Measurements from ENCODE around the gene STIM2.
"Not testable (repeated sequence)": the region's sequence is repeated elsewhere in the genome, so short reads cannot be mapped to it uniquely, and the experiment has no call there.

The STIM2 gene

GRCh38 chr4:27020603-27021002, 160.0 kb downstream of the STIM2 start:
- H3K4me3 ChIP-seq (ENCODE audit: low read length) = no peak overlapping the region
- peaks cover 15% of the 10 kb centered on the region for H3K36me3 ChIP-seq (ENCODE audit: control insufficient read depth, insufficient read depth, low read length, severe bottlenecking)
- H3K4me1 ChIP-seq (ENCODE audit: control insufficient read depth, insufficient read depth, low read length) = no peaks in the 10 kb centered on the region
- H3K9ac ChIP-seq (ENCODE audit: low read length) = no peak overlapping the region
- no peaks in the 10 kb centered on the region for H3K27me3 ChIP-seq (replicated peaks; ENCODE audit: control insufficient read depth, insufficient read depth, low read length)
- H3K9me3 ChIP-seq (ENCODE audit: control insufficient read depth, low read length) = no peaks in the 10 kb centered on the region
- no peak for DNase-seq (ENCODE audit: low read depth)

DNA sequence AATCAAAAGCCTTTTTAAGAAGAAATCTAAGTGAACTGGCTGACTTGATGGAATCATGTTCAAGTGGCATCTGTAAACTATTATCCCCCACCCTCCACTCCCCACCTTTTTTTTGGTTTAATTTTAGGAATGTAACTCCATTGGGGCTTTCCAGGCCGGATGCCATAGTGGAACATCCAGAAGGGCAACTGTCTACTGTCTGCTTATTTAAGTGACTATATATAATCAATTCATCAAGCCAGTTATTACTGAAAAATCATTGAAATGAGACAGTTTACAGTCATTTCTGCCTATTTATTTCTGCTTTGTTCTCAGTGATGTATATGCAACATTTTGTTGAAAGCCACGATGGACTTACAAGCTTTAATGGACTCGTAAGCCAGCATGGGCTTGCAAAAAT, 162.3 kb downstream of the STIM2 start:
- Histone ChIP-seq H3K4me1 (ENCODE audit: control insufficient read depth, insufficient read depth, low read length) (no peaks in the 10 kb centered on the region), H3K36me3 (ENCODE audit: control insufficient read depth, insufficient read depth, low read length, severe bottlenecking) (peaks cover 15% of the 10 kb centered on the region), H3K9me3 (ENCODE audit: control insufficient read depth, low read length) (no peaks in the 10 kb centered on the region), H3K9ac (ENCODE audit: low read length) (no peak overlapping the region), H3K27me3 (replicated peaks; ENCODE audit: control insufficient read depth, insufficient read depth, low read length) (no peaks in the 10 kb centered on the region), H3K4me3 (ENCODE audit: low read length) (no peak overlapping the region)
- no peak for DNase-seq (ENCODE audit: low read depth)

- H3K4me3 ChIP-seq (ENCODE audit: low read length) = no peak overlapping the region
- peaks cover 15% of the 10 kb centered on the region for H3K36me3 ChIP-seq (ENCODE audit: control insufficient read depth, insufficient read depth, low read length, severe bottlenecking)
- no peaks in the 10 kb centered on the region for H3K9me3 ChIP-seq (ENCODE audit: control insufficient read depth, low read length)
- no peak for DNase-seq (ENCODE audit: low read depth)
- H3K9ac ChIP-seq (ENCODE audit: low read length) = no peak overlapping the region
- no peaks in the 10 kb centered on the region for H3K4me1 ChIP-seq (ENCODE audit: control insufficient read depth, insufficient read depth, low read length)
- H3K27me3 ChIP-seq (replicated peaks; ENCODE audit: control insufficient read depth, insufficient read depth, low read length) = no peaks in the 10 kb centered on the region
Measured at GRCh38 chr4:27023366-27023765, 162.7 kb downstream of the STIM2 start.

DNA sequence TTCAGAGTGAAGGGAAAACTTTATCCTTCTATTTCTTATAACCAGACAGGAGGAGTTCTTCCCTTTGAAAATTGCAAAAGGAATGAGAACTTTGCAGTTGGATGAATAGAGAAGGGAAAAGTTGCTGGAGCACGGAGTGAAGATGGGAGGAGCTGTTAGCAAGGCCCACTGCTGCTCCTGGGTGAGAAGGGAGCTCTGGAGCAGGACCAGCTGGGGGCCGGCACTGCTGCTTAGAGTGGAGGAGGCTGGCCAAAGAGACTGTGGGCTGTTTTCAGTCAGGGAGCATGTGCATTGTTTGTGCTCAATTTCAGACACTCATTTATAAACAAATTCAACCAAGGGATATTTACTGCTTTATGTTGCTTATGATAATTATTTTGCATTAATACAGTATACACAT, 164.2 kb downstream of the STIM2 start:
- H3K27me3 ChIP-seq (replicated peaks; ENCODE audit: control insufficient read depth, insufficient read depth, low read length) = no peaks in the 10 kb centered on the region
- H3K4me3 ChIP-seq (ENCODE audit: low read length) = no peak overlapping the region
- no peaks in the 10 kb centered on the region for H3K4me1 ChIP-seq (ENCODE audit: control insufficient read depth, insufficient read depth, low read length)
- H3K36me3 ChIP-seq (ENCODE audit: control insufficient read depth, insufficient read depth, low read length, severe bottlenecking) = peaks cover 6% of the 10 kb centered on the region
- H3K9ac ChIP-seq (ENCODE audit: low read length) = no peak overlapping the region
- H3K9me3 ChIP-seq (ENCODE audit: control insufficient read depth, low read length) = no peaks in the 10 kb centered on the region
- no peak for DNase-seq (ENCODE audit: low read depth)

GRCh38 chr4:27027428-27027827, 166.8 kb downstream of the STIM2 start:
- Histone ChIP-seq H3K9ac (ENCODE audit: low read length) (no peak overlapping the region), H3K4me3 (ENCODE audit: low read length) (no peak overlapping the region), H3K4me1 (ENCODE audit: control insufficient read depth, insufficient read depth, low read length) (no peaks in the 10 kb centered on the region), H3K36me3 (ENCODE audit: control insufficient read depth, insufficient read depth, low read length, severe bottlenecking) (peaks cover 5% of the 10 kb centered on the region), H3K27me3 (replicated peaks; ENCODE audit: control insufficient read depth, insufficient read depth, low read length) (no peaks in the 10 kb centered on the region), H3K9me3 (ENCODE audit: control insufficient read depth, low read length) (no peaks in the 10 kb centered on the region)
- DNase-seq (ENCODE audit: low read depth) = no peak

GRCh38 chr4:27035127-27035526, 174.5 kb downstream of the STIM2 start:
- not testable (repeated sequence) for H3K9me3 ChIP-seq (ENCODE audit: control insufficient read depth, low read length); H3K27me3 ChIP-seq (replicated peaks; ENCODE audit: control insufficient read depth, insufficient read depth, low read length); H3K36me3 ChIP-seq (ENCODE audit: control insufficient read depth, insufficient read depth, low read length, severe bottlenecking); H3K4me3 ChIP-seq (ENCODE audit: low read length); H3K9ac ChIP-seq (ENCODE audit: low read length); DNase-seq (ENCODE audit: low read depth); H3K4me1 ChIP-seq (ENCODE audit: control insufficient read depth, insufficient read depth, low read length)

DNA sequence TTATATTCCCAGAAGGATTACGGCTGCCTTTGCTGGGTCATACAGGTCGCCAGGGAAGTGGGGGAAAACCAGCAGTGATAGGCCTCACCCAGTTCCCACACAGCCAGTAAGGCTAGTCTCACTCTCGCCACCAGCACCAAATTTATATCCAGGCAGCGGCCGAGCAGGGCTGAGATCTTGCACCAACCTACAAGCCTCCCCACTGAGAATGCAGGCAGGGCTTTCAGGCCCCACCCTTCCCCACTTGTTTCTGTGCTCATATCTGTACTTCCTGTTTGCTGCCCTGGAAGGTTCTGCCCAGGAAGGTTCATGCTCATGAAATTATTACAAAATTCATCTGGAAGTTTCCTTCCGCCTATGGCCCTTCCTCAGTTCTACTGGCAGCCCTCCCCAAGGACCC, 179.7 kb downstream of the STIM2 start:
- Histone ChIP-seq H3K4me3 (ENCODE audit: low read length) (no peak overlapping the region), H3K36me3 (ENCODE audit: control insufficient read depth, insufficient read depth, low read length, severe bottlenecking) (no peaks in the 10 kb centered on the region), H3K4me1 (ENCODE audit: control insufficient read depth, insufficient read depth, low read length) (no peaks in the 10 kb centered on the region), H3K9ac (ENCODE audit: low read length) (no peak overlapping the region), H3K9me3 (ENCODE audit: control insufficient read depth, low read length) (peaks cover 19% of the 10 kb centered on the region), H3K27me3 (replicated peaks; ENCODE audit: control insufficient read depth, insufficient read depth, low read length) (peaks cover 5% of the 10 kb centered on the region)
- DNase-seq (ENCODE audit: low read depth) = no peak

DNA sequence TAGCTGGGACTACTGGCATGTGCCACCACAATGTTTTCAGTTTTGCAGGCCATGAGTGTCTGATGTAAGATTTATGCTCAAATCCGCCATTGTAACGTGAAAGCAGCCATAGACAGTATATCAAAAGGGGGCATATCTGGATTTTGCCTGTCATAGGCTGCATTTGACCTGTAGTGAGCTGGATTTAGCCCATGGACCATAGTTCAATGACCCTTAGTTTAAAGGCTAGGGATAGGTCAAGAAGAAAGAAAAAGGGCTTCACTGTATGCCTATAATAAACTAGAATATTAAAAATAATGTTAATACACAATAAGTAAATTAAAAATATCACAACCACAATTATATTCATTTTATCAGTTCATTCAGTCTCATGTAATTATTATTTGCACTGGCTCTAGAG, 181.8 kb downstream of the STIM2 start:
- no peak for DNase-seq (ENCODE audit: low read depth)
- no peak overlapping the region for H3K9ac ChIP-seq (ENCODE audit: low read length)
- H3K9me3 ChIP-seq (ENCODE audit: control insufficient read depth, low read length) = peaks cover 13% of the 10 kb centered on the region
- peaks cover 5% of the 10 kb centered on the region for H3K27me3 ChIP-seq (replicated peaks; ENCODE audit: control insufficient read depth, insufficient read depth, low read length)
- H3K36me3 ChIP-seq (ENCODE audit: control insufficient read depth, insufficient read depth, low read length, severe bottlenecking) = no peaks in the 10 kb centered on the region
- H3K4me1 ChIP-seq (ENCODE audit: control insufficient read depth, insufficient read depth, low read length) = no peaks in the 10 kb centered on the region
- no peak overlapping the region for H3K4me3 ChIP-seq (ENCODE audit: low read length)

DNA sequence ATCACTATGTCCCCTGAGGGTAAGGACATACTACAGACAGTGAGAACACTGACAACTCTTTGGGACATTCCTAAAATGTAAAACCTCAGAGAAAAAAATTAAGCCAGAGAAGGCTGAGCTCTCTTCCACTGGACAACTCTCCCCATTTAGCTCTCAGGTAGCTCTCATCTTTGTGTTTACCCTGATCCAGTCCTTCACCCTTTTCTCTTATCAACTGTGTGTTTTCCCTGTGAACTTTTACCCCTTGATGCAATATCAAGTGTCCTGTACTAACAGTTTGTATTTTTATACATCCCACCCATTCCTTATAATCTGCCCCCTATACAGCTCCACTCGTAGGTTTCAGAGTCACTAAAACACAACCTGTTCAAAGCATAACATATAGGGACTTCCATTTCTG, 182.6 kb downstream of the STIM2 start:
- DNase-seq (ENCODE audit: low read depth) = no peak
- peaks cover 13% of the 10 kb centered on the region for H3K9me3 ChIP-seq (ENCODE audit: control insufficient read depth, low read length)
- H3K36me3 ChIP-seq (ENCODE audit: control insufficient read depth, insufficient read depth, low read length, severe bottlenecking) = no peaks in the 10 kb centered on the region
- H3K4me1 ChIP-seq (ENCODE audit: control insufficient read depth, insufficient read depth, low read length) = no peaks in the 10 kb centered on the region
- H3K4me3 ChIP-seq (ENCODE audit: low read length) = no peak overlapping the region
- peaks cover 5% of the 10 kb centered on the region for H3K27me3 ChIP-seq (replicated peaks; ENCODE audit: control insufficient read depth, insufficient read depth, low read length)
- H3K9ac ChIP-seq (ENCODE audit: low read length) = no peak overlapping the region

DNA sequence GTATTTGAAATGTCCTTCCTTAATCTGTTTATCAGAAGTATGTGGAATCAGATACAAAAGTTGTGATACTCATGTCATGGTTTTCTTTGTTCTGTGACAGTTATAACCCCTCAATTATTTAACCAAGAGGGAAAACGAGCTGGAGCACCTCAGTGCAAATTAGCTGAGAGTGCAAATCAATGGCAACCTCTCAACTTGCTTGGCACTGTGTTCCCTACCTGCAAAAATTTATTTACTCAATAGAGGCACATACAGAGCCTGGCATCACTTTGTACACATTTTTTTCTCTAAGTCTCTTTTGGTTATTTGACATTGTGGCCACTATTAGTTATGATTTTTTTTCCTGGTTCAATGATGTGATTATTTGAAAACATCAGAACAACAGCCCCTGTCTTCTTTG, 186.2 kb downstream of the STIM2 start:
- Histone ChIP-seq H3K9me3 (ENCODE audit: control insufficient read depth, low read length) (peaks cover 13% of the 10 kb centered on the region), H3K27me3 (replicated peaks; ENCODE audit: control insufficient read depth, insufficient read depth, low read length) (peaks cover 9% of the 10 kb centered on the region), H3K4me1 (ENCODE audit: control insufficient read depth, insufficient read depth, low read length) (peaks cover 4% of the 10 kb centered on the region), H3K9ac (ENCODE audit: low read length) (no peak overlapping the region), H3K36me3 (ENCODE audit: control insufficient read depth, insufficient read depth, low read length, severe bottlenecking) (no peaks in the 10 kb centered on the region), H3K4me3 (ENCODE audit: low read length) (no peak overlapping the region)
- no peak for DNase-seq (ENCODE audit: low read depth)

- Histone ChIP-seq H3K4me3 (ENCODE audit: low read length) (peak overlapping the region; percentile 79), H3K27me3 (replicated peaks; ENCODE audit: control insufficient read depth, insufficient read depth, low read length) (peaks cover 20% of the 10 kb centered on the region), H3K4me1 (ENCODE audit: control insufficient read depth, insufficient read depth, low read length) (peaks cover 4% of the 10 kb centered on the region), H3K9me3 (ENCODE audit: control insufficient read depth, low read length) (peaks cover 10% of the 10 kb centered on the region), H3K36me3 (ENCODE audit: control insufficient read depth, insufficient read depth, low read length, severe bottlenecking) (no peaks in the 10 kb centered on the region), H3K9ac (ENCODE audit: low read length) (peak overlapping the region; percentile 40)
- peak; percentile 80 for DNase-seq (ENCODE audit: low read depth)
Measured at GRCh38 chr4:27048429-27049238, 188.0 kb downstream of the STIM2 start.

Data from adipocyte (in vitro differentiated cells).